Activated gamma-delta T cell treated with Interleukin-2 at 50 U/mL for 16 hours (primary cell): ENCODE data around the gene SECISBP2L.
"Not testable (repeated sequence)": the region's sequence is repeated elsewhere in the genome, so short reads cannot be mapped to it uniquely, and the experiment has no call there.

ENCODE experiments used
- DNase-seq: peaks from one replicate; pipeline ENCODE4 v3.0.0-alpha.2; 2020

The SECISBP2L gene

GRCh38 chr15:49046220-49047102 is at the start of gene SECISBP2L:
TSS of gene SECISBP2L (minus strand) at chr15:49046446. CDS start at chr15:49046299, 147 bp downstream.
- DNase-seq: peak; percentile 88

GRCh38 chr15:49094923-49095322 is 48.7 kb upstream of the SECISBP2L start:
- DNase-seq: no peak

GRCh38 chr15:49093252-49094105 is 47.2 kb upstream of the SECISBP2L start:
- no peak for DNase-seq

- no peak for DNase-seq
Observed at GRCh38 chr15:49088996-49089395, 42.8 kb upstream of the SECISBP2L start.

GRCh38 chr15:49085696-49086459 is 39.6 kb upstream of the SECISBP2L start:
- no peak for DNase-seq

- DNase-seq: no peak
Observed at GRCh38 chr15:49084285-49084570, 38.0 kb upstream of the SECISBP2L start.

GRCh38 chr15:49083401-49084284 is 37.4 kb upstream of the SECISBP2L start:
- DNase-seq: no peak

GRCh38 chr15:49082960-49083359 is 36.7 kb upstream of the SECISBP2L start:
- no peak for DNase-seq

GRCh38 chr15:49079340-49080039 is 33.2 kb upstream of the SECISBP2L start:
- no peak for DNase-seq

- DNase-seq: no peak
Observed at GRCh38 chr15:49075881-49076280, 29.6 kb upstream of the SECISBP2L start.

GRCh38 chr15:49074589-49075287 is 28.5 kb upstream of the SECISBP2L start:
- DNase-seq: not testable (repeated sequence)

GRCh38 chr15:49066372-49066771 is 20.1 kb upstream of the SECISBP2L start:
- DNase-seq: no peak

- DNase-seq: no peak
Observed at GRCh38 chr15:49064884-49065283, 18.6 kb upstream of the SECISBP2L start.

- DNase-seq: no peak
Observed at GRCh38 chr15:49064281-49064653, 18.0 kb upstream of the SECISBP2L start.

- no peak for DNase-seq
Observed at GRCh38 chr15:49063402-49064280, 17.4 kb upstream of the SECISBP2L start.

- DNase-seq: no peak
Observed at GRCh38 chr15:49062900-49063299, 16.7 kb upstream of the SECISBP2L start.

GRCh38 chr15:49060710-49061495 is 14.7 kb upstream of the SECISBP2L start:
- no peak for DNase-seq

- no peak for DNase-seq
Observed at GRCh38 chr15:49059491-49059890, 13.2 kb upstream of the SECISBP2L start.

GRCh38 chr15:49058559-49058958 is 12.3 kb upstream of the SECISBP2L start:
- DNase-seq: no peak
